K562 (cell line): ENCODE results near the gene AGGF1. TPM values are rescaled to one million over a fixed set of nuclear protein-coding genes. Genes with fewer than 3 reads are reported as not detected.
A peak's percentile ranks its signal among the peaks of the same experiment; 100 is the strongest.

ENCODE experiments used
- CTBP1 ChIP-seq: fragments of 450-650 bp; IDR thresholded peaks from 2 replicates; pipeline ENCODE4 v1.6.1; 2016; ENCODE audit warnings: borderline replicate concordance
- DPF2 ChIP-seq: fragments of 450-650 bp; IDR thresholded peaks from 2 replicates; pipeline ENCODE4 v1.6.1; 2016
- EZH2 ChIP-seq: IDR thresholded peaks from 2 replicates; pipeline ENCODE4 v1.6.1; 2012; ENCODE audit warnings: low read depth, mild to moderate bottlenecking, inconsistent platforms, low read length, borderline replicate concordance
- HBP1 ChIP-seq: fragments of 450-650 bp; formaldehyde crosslinking; IDR thresholded peaks from 2 replicates; pipeline ENCODE4 v1.4.0; 2022; ENCODE audit warnings: missing genetic modification characterization
- MAFG ChIP-seq: fragments of 450-650 bp; conservative IDR thresholded peaks from 2 replicates; pipeline ENCODE4 v1.6.1; 2016; ENCODE audit warnings: missing genetic modification characterization, missing compliant biosample characterization
- MTA2 ChIP-seq: fragments of 450-650 bp; IDR thresholded peaks from 2 replicates; pipeline ENCODE4 v1.6.1; 2016; ENCODE audit warnings: low read depth
- NR2F6 ChIP-seq: fragments of 450-650 bp; formaldehyde crosslinking; IDR thresholded peaks from 2 replicates; pipeline ENCODE4 v1.4.0; 2020; ENCODE audit warnings: mild to moderate bottlenecking
- PHB ChIP-seq: fragments of 250-450 bp; sonication (Bioruptor Pico); IDR thresholded peaks from 2 replicates; pipeline ENCODE4 v1.5.0; 2021
- RBM17 ChIP-seq: fragments of 200-400 bp; formaldehyde crosslinking; IDR thresholded peaks from 2 replicates; pipeline ENCODE4 v1.6.1; 2017; ENCODE audit warnings: low read depth, mild to moderate bottlenecking, low read length, borderline replicate concordance
- RCOR1 ChIP-seq, 2 experiments: IDR thresholded peaks; 2 replicates each; pipeline ENCODE4 v1.6.1; 2012; ENCODE audit warnings: low read depth in 2 of 2, low read length in 2 of 2, borderline replicate concordance in 1 of 2, improper control_type of control experiment in 1 of 2
- REST ChIP-seq, 2 experiments: fragments of 450-650 bp; formaldehyde crosslinking in 1 of 2; IDR thresholded peaks; 2 replicates each; pipeline versions ENCODE4 v1.4.0 to v1.6.1; 2014 to 2020; ENCODE audit warnings: mild to moderate bottlenecking in 2 of 2, borderline replicate concordance in 1 of 2, low read depth in 1 of 2
- SMAD4 ChIP-seq: fragments of 250-450 bp; sonication (Bioruptor Pico); conservative IDR thresholded peaks from 2 replicates; pipeline ENCODE4 v1.8.0; 2021; ENCODE audit warnings: inconsistent platforms, mild to moderate bottlenecking, moderate library complexity
- TAF1 ChIP-seq: IDR thresholded peaks from 2 replicates; pipeline ENCODE4 v1.6.1; 2011; ENCODE audit warnings: mild to moderate bottlenecking, low read length, moderate library complexity; ENCODE audit not compliant: insufficient read depth, control insufficient read depth, severe bottlenecking; ENCODE audit errors: extremely low read depth
- TGIF2 ChIP-seq: sonication (generic); formaldehyde crosslinking; IDR thresholded peaks from 2 replicates; pipeline ENCODE4 v1.8.1; 2022; ENCODE audit warnings: mild to moderate bottlenecking, missing genetic modification reagents, moderate library complexity
- TRIM25 ChIP-seq: fragments of 450-650 bp; IDR thresholded peaks from 2 replicates; pipeline ENCODE4 v1.7.0; 2016; ENCODE audit warnings: borderline replicate concordance
- ZNF57 ChIP-seq: fragments of 450-650 bp; formaldehyde crosslinking; IDR thresholded peaks from 2 replicates; pipeline ENCODE4 v1.4.0; 2020; ENCODE audit warnings: mild to moderate bottlenecking, moderate library complexity
- polyA plus RNA-seq, 8 experiments: library from polyadenylated mRNA; depleted of rRNA in 4 of 8; stranded (reverse) in 5 of 8; unstranded in 3 of 8; fragments of >200 nt; fragmentation: Nextera tagmentation in 2 of 8; fragmentation: Illumina TruSeq in 1 of 8; extraction: Ambion mirVana in 2 of 8; extraction: Trizol in 1 of 8; gene quantifications; 2 replicates each; pipeline versions ENCODE4 v1.2.1 to v1.2.3, GENCODE V29; 2011 to 2014; ENCODE audit warnings: inconsistent platforms in 1 of 8, missing spikeins in 1 of 8
- total RNA-seq, 7 experiments: library from RNA; depleted of rRNA in 6 of 7; stranded (reverse); fragments of >200 nt in 6 of 7; fragmentation: Illumina TruSeq in 2 of 7; extraction: Trizol in 2 of 7; gene quantifications; 2 replicates each; pipeline versions ENCODE4 v1.2.1 to v1.2.3, GENCODE V29; 2011 to 2021; ENCODE audit warnings: low replicate concordance in 1 of 7

AGGF1 gene
- total and polyA plus RNA-seq, 9 of the 15 experiments (the other 6 are each of a cell fraction or from before 2014, with no cell fraction given) = 5.2 to 20.4 (median 13.4) TPM

GRCh38 chr5:77076961-77077828 lies 47.0 kb downstream of the AGGF1 start (continued):
- no peak for TF ChIP-seq TGIF2 (CRISPR knock-in tag)
- TF ChIP-seq NR2F6 = no peak
- TF ChIP-seq HBP1 = no peak
- no peak for TF ChIP-seq MAFG (tag)
- TF ChIP-seq MTA2 = no peak
- TF ChIP-seq CTBP1 = peak; percentile 95
- TF ChIP-seq TAF1 = peak; percentile 23
- TF ChIP-seq RBM17 = no peak
- TF ChIP-seq SMAD4 (CRISPR knock-in tag) = peak; percentile 80; the same call in 1 of the 2 replicates
- TF ChIP-seq RCOR1 (IDR thresholded peaks at IDR 0.05; ENCODE audit: borderline replicate concordance in 1 of 2, low read depth in 2 of 2, low read length in 2 of 2) = peak in 1 of 2 experiments; percentile 20; a peak in 1 of 4 replicates
- TF ChIP-seq ZNF57 = no peak
- no peak for TF ChIP-seq PHB
- peak; percentile 44; the same call in 1 of the 2 replicates for TF ChIP-seq REST (IDR thresholded peaks at IDR 0.05; ENCODE audit: borderline replicate concordance)
- TF ChIP-seq REST (CRISPR knock-in tag; IDR thresholded peaks at IDR 0.05; ENCODE audit: low read depth) = no peak
- no peak for TF ChIP-seq DPF2
- no peak for TF ChIP-seq EZH2
- no peak for TF ChIP-seq TRIM25
